Measurements from ENCODE around the gene PLEKHA3. TPM values are rescaled to one million over a fixed set of nuclear protein-coding genes. Genes with fewer than 3 reads are reported as not detected.

Gene PLEKHA3
- total RNA-seq, 3 donors from 2014 or later (not counting 1 experiment from before 2014, with no cell fraction given) = 22.6 to 39.1 (median 34.5) TPM

GRCh38 chr2:178506101-178506500, 25.8 kb downstream of the PLEKHA3 start:
- H3K36me3 Mint-ChIP-seq = peaks cover 18% of the 10 kb centered on the region
- WGBS (ENCODE audit: insufficient coverage) = 100% methylated on average over 1 of the region's 1 CpG
- no peak for ATAC-seq

GRCh38 chr2:178506524-178506923, 26.3 kb downstream of the PLEKHA3 start:
- H3K36me3 ChIP-seq (ENCODE audit: control insufficient read depth, insufficient read depth, low read length) = peaks cover 49% of the 10 kb centered on the region
- 100% methylated on average over 1 of the region's 2 CpGs for WGBS (ENCODE audit: insufficient coverage)

More at GRCh38 chr2:178506101-178506500, 25.8 kb downstream of the PLEKHA3 start:
- Mint-ChIP-seq H3K4me1 (peaks cover 0 to 5% of the 10 kb centered on the region in 2 donors), H3K27me3 (ENCODE audit: low read depth in 2 of 2) (no peaks in the 10 kb centered on the region), H3K4me3 (no peak overlapping the region), H3K9me3 (no peaks in the 10 kb centered on the region), H3K27ac (peak overlapping the region in 1 of 2 donors; percentile 22)
- TF ChIP-seq, protein P1, sequence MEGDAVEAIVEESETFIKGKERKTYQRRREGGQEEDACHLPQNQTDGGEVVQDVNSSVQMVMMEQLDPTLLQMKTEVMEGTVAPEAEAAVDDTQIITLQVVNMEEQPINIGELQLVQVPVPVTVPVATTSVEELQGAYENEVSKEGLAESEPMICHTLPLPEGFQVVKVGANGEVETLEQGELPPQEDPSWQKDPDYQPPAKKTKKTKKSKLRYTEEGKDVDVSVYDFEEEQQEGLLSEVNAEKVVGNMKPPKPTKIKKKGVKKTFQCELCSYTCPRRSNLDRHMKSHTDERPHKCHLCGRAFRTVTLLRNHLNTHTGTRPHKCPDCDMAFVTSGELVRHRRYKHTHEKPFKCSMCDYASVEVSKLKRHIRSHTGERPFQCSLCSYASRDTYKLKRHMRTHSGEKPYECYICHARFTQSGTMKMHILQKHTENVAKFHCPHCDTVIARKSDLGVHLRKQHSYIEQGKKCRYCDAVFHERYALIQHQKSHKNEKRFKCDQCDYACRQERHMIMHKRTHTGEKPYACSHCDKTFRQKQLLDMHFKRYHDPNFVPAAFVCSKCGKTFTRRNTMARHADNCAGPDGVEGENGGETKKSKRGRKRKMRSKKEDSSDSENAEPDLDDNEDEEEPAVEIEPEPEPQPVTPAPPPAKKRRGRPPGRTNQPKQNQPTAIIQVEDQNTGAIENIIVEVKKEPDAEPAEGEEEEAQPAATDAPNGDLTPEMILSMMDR (IDR thresholded peaks at IDR 0.05) = no peak
- DNase-seq = no peak
- H3K4me3 ChIP-seq (ENCODE audit: low read length) = no peak overlapping the region
- no peaks in the 10 kb centered on the region for H3K9me3 ChIP-seq (ENCODE audit: control insufficient read depth, insufficient read depth, low read length)
- H3K27ac ChIP-seq (ENCODE audit: low read length) = no peak overlapping the region
- intact Hi-C loops (cut with micrococcal nuclease) = no loop called here
- H3K27me3 ChIP-seq (ENCODE audit: control insufficient read depth, insufficient read depth, low read length) = no peaks in the 10 kb centered on the region
- peaks cover 53% of the 10 kb centered on the region for H3K36me3 ChIP-seq (ENCODE audit: control insufficient read depth, insufficient read depth, low read length)
- H3K4me1 ChIP-seq (ENCODE audit: control insufficient read depth, insufficient read depth, low read length) = no peaks in the 10 kb centered on the region

DNA sequence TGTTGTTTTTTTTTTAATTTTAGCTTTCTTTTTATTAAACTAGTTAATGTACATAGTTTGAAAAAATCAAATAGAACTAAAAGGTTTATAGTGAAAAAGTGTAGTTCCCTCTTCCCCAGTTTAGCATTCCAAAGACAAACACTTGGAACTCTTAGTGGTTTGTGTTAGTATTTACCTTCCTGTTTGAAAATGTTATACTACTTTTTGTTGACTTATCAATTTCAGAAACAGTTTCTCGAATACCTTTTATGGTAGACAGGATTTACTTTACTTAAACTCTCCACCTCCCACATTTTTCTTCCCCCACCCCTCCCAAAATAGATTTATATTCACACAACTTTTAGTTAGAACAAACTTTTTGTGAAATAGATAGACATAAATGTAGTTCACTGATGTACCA, 26.7 kb downstream of the PLEKHA3 start:
- Histone ChIP-seq H3K9me3 (ENCODE audit: control insufficient read depth, insufficient read depth, low read length) (no peaks in the 10 kb centered on the region), H3K27me3 (ENCODE audit: control insufficient read depth, insufficient read depth, low read length) (no peaks in the 10 kb centered on the region), H3K36me3 (ENCODE audit: control insufficient read depth, insufficient read depth, low read length) (peaks cover 45% of the 10 kb centered on the region), H3K4me1 (ENCODE audit: control insufficient read depth, insufficient read depth, low read length) (no peaks in the 10 kb centered on the region), H3K27ac (ENCODE audit: low read length) (no peak overlapping the region), H3K4me3 (ENCODE audit: low read length) (no peak overlapping the region)
- Mint-ChIP-seq H3K36me3 (peaks cover 10% of the 10 kb centered on the region), H3K4me3 (no peak overlapping the region), H3K4me1 (peaks cover 0 to 5% of the 10 kb centered on the region in 2 donors), H3K27ac (peak overlapping the region; percentile 22 to 60), H3K27me3 (ENCODE audit: low read depth in 2 of 2) (no peaks in the 10 kb centered on the region), H3K9me3 (no peaks in the 10 kb centered on the region)
- TF ChIP-seq, protein P1 (IDR thresholded peaks at IDR 0.05) = no peak
- intact Hi-C loops (cut with micrococcal nuclease) = no loop called here
- ATAC-seq (no peak), DNase-seq (no peak)
- WGBS (ENCODE audit: insufficient coverage) = no CpG with 5 or more reads among the region's 1 CpG

More at GRCh38 chr2:178506524-178506923, 26.3 kb downstream of the PLEKHA3 start:
- TF ChIP-seq, protein P1 (IDR thresholded peaks at IDR 0.05) = no peak
- intact Hi-C loops (cut with micrococcal nuclease) = no loop called here
- DNase-seq (no peak), ATAC-seq (no peak)
- peaks cover 0 to 5% of the 10 kb centered on the region in 2 donors for H3K4me1 Mint-ChIP-seq
- H3K4me3 ChIP-seq (ENCODE audit: low read length) = no peak overlapping the region
- no peak overlapping the region for H3K4me3 Mint-ChIP-seq
- H3K4me1 ChIP-seq (ENCODE audit: control insufficient read depth, insufficient read depth, low read length) = no peaks in the 10 kb centered on the region
- peaks cover 14% of the 10 kb centered on the region for H3K36me3 Mint-ChIP-seq
- no peaks in the 10 kb centered on the region for H3K27me3 ChIP-seq (ENCODE audit: control insufficient read depth, insufficient read depth, low read length)
- H3K9me3 Mint-ChIP-seq = no peaks in the 10 kb centered on the region
- no peaks in the 10 kb centered on the region for H3K27me3 Mint-ChIP-seq (ENCODE audit: low read depth in 2 of 2)
- no peak overlapping the region for H3K27ac ChIP-seq (ENCODE audit: low read length)
- no peaks in the 10 kb centered on the region for H3K9me3 ChIP-seq (ENCODE audit: control insufficient read depth, insufficient read depth, low read length)
- H3K27ac Mint-ChIP-seq = peak overlapping the region; percentile 22 to 60

GRCh38 chr2:178508646-178509045, 28.4 kb downstream of the PLEKHA3 start:
- peak overlapping the region; percentile 2 to 60 for H3K27ac Mint-ChIP-seq
- no peaks in the 10 kb centered on the region for H3K36me3 Mint-ChIP-seq
- no peak overlapping the region for H3K4me3 Mint-ChIP-seq
- no peaks in the 10 kb centered on the region for H3K27me3 Mint-ChIP-seq (ENCODE audit: low read depth in 2 of 2)
- Histone ChIP-seq H3K9me3 (ENCODE audit: control insufficient read depth, insufficient read depth, low read length) (no peaks in the 10 kb centered on the region), H3K4me3 (ENCODE audit: low read length) (no peak overlapping the region), H3K4me1 (ENCODE audit: control insufficient read depth, insufficient read depth, low read length) (no peaks in the 10 kb centered on the region), H3K36me3 (ENCODE audit: control insufficient read depth, insufficient read depth, low read length) (peaks cover 36% of the 10 kb centered on the region), H3K27ac (ENCODE audit: low read length) (no peak overlapping the region), H3K27me3 (ENCODE audit: control insufficient read depth, insufficient read depth, low read length) (no peaks in the 10 kb centered on the region)
- no peak for DNase-seq
- intact Hi-C loops (cut with micrococcal nuclease) = no loop called here
- no peaks in the 10 kb centered on the region for H3K9me3 Mint-ChIP-seq
- TF ChIP-seq, protein P1 (IDR thresholded peaks at IDR 0.05) = no peak
- no CpG with 5 or more reads among the region's 2 CpGs for WGBS (ENCODE audit: insufficient coverage)
- no peak for ATAC-seq
- peaks cover 0 to 5% of the 10 kb centered on the region in 2 donors for H3K4me1 Mint-ChIP-seq
